GM12878 (cell line): ENCODE results near the gene PTPN18. TPM values are rescaled to one million over a fixed set of nuclear protein-coding genes. Genes with fewer than 3 reads are reported as not detected.

Source experiments
- ATAC-seq: fragments of 200-7000 bp; cut with Tn5 transposase; 3 replicates; pipeline ENCODE4 v1.9.1; 2020; ENCODE audit warnings: mild to moderate bottlenecking, moderate library complexity
- BruUV-seq: library from RNA; stranded (reverse); fragments of 400-500 nt; replicated peaks from 2 replicates; lab custom pipeline; 2021; lab: Mats Ljungman, UMichigan
- CTCF ChIA-PET: fragments of 300-600 bp; sonication (Branson Sonifier 250); formaldehyde crosslinking; extraction: SDS; loops from one replicate; lab custom pipeline; 2021; ENCODE audit warnings: inconsistent platforms; lab: Yijun Ruan, JAX
- POLR2A ChIA-PET: fragments of 350-600 bp; formaldehyde crosslinking; extraction: SDS; loops from one replicate; lab custom pipeline; 2021; ENCODE audit warnings: inconsistent platforms; lab: Charles Lee
- RAD21 ChIA-PET: fragments of 300-600 bp; sonication (Branson Sonifier 250); formaldehyde crosslinking; loops from one replicate; lab custom pipeline; 2023; ENCODE audit warnings: antibody characterized with exemption; ENCODE audit not compliant: unreplicated experiment; lab: Charles Lee
- SMC1A ChIA-PET: fragments of 300-600 bp; sonication (Branson Sonifier 250); formaldehyde crosslinking; loops from one replicate; lab custom pipeline; 2023; ENCODE audit not compliant: unreplicated experiment, uncharacterized antibody; lab: Charles Lee
- DNase-seq: peaks from one replicate; pipeline ENCODE4 v3.0.0-alpha.2; 2011; ENCODE audit warnings: low read depth, low spot score
- FAIRE-seq: peaks from 3 replicates; lab custom pipeline; 2011; peaks lifted over from hg19 to GRCh38; lab: Jason Lieb, UNC
- H2AFZ ChIP-seq: 2 replicates; pipeline ENCODE4 v1.6.0; 2011; ENCODE audit warnings: low read depth, low read length, control low read depth; ENCODE audit not compliant: control insufficient read depth
- H3K27ac ChIP-seq: 2 replicates; pipeline ENCODE4 v1.5.1; 2011; ENCODE audit warnings: control low read depth; ENCODE audit not compliant: control insufficient read depth, insufficient read depth
- H3K27me3 ChIP-seq, 2 experiments: replicated peaks in 1 of 2; 2 replicates each; pipeline versions ENCODE4 v1.6.0 to v1.6.1; 2011; ENCODE audit warnings: low read length in 1 of 2; ENCODE audit not compliant: control insufficient read depth in 2 of 2, insufficient read depth in 2 of 2
- H3K36me3 ChIP-seq, 2 experiments: 2 replicates each; pipeline ENCODE4 v1.5.1; 2011; ENCODE audit warnings: low read length in 1 of 2; ENCODE audit not compliant: control insufficient read depth in 2 of 2, insufficient read depth in 2 of 2
- H3K4me1 ChIP-seq: 2 replicates; pipeline ENCODE4 v1.6.1; 2011; ENCODE audit warnings: mild to moderate bottlenecking, low read length, moderate library complexity, mixed read lengths; ENCODE audit not compliant: control insufficient read depth, insufficient read depth
- H3K4me2 ChIP-seq: 2 replicates; pipeline ENCODE4 v1.6.0; 2011; ENCODE audit warnings: control low read depth; ENCODE audit not compliant: control insufficient read depth, insufficient read depth
- H3K4me3 ChIP-seq: fragments of 200-600 bp; sonication (generic); 2 replicates; pipeline ENCODE4 v1.5.1; 2016
- H3K79me2 ChIP-seq: 2 replicates; pipeline ENCODE4 v1.6.0; 2011; ENCODE audit warnings: low read length; ENCODE audit not compliant: control insufficient read depth, insufficient read depth
- H3K9ac ChIP-seq: 2 replicates; pipeline ENCODE4 v1.8.0; 2011; ENCODE audit warnings: low read length, control low read depth, mixed read lengths; ENCODE audit not compliant: control insufficient read depth, insufficient read depth
- H3K9me3 ChIP-seq: replicated peaks from 3 replicates; pipeline ENCODE4 v1.5.1; 2011; ENCODE audit warnings: mild to moderate bottlenecking, low read length; ENCODE audit not compliant: control insufficient read depth, insufficient read depth
- H4K20me1 ChIP-seq: 2 replicates; pipeline ENCODE4 v1.6.0; 2011; ENCODE audit not compliant: control insufficient read depth, insufficient read depth
- CHD2 ChIP-seq: IDR thresholded peaks from 2 replicates; pipeline ENCODE4 v1.6.1; 2011; ENCODE audit warnings: low read depth, low read length, improper control_type of control experiment, borderline replicate concordance
- CREB1 ChIP-seq: IDR thresholded peaks from 2 replicates; pipeline ENCODE4 v1.6.1; 2012; ENCODE audit warnings: low read depth, mild to moderate bottlenecking, inconsistent platforms
- EP300 ChIP-seq, 2 experiments: fragments of 150-350 bp in 1 of 2; IDR thresholded peaks; 2 replicates each; pipeline ENCODE4 v1.6.1; 2011 to 2012; ENCODE audit warnings: low read depth in 2 of 2, low read length in 2 of 2, borderline replicate concordance in 1 of 2, improper control_type of control experiment in 1 of 2, inconsistent platforms in 1 of 2; ENCODE audit not compliant: control insufficient read depth in 1 of 2
- PAX5 ChIP-seq: IDR thresholded peaks from 2 replicates; pipeline ENCODE4 v1.6.1; 2011; ENCODE audit warnings: low read depth, low read length, borderline replicate concordance
- PRDM15 ChIP-seq: fragments of 450-650 bp; formaldehyde crosslinking; IDR thresholded peaks from 2 replicates; pipeline ENCODE4 v1.4.0; 2020; ENCODE audit warnings: mild to moderate bottlenecking, moderate library complexity
- RAD21 ChIP-seq: IDR thresholded peaks from 2 replicates; pipeline ENCODE4 v1.6.1; 2011; ENCODE audit warnings: mild to moderate bottlenecking, low read depth, low read length, moderate library complexity; ENCODE audit not compliant: insufficient read depth
- RCOR1 ChIP-seq: conservative IDR thresholded peaks from 2 replicates; pipeline ENCODE4 v1.6.1; 2012; ENCODE audit warnings: low read depth, low read length, improper control_type of control experiment
- SIX5 ChIP-seq: IDR thresholded peaks from 2 replicates; pipeline ENCODE4 v1.6.1; 2011; ENCODE audit warnings: mild to moderate bottlenecking, low read depth, low read length, moderate library complexity; ENCODE audit not compliant: severe bottlenecking
- ZNF622 ChIP-seq: fragments of 450-650 bp; IDR thresholded peaks from 2 replicates; pipeline ENCODE4 v1.6.1; 2017; ENCODE audit warnings: mild to moderate bottlenecking, inconsistent platforms
- WGBS: methylation state at CpG from one replicate; pipeline ENCODE4 v1.1.6; 2016; ENCODE audit warnings: low lambda C conversion rate; ENCODE audit not compliant: insufficient replicate concordance, insufficient coverage; ENCODE audit errors: missing lambda C conversion rate; 5-methylcytosine and 5-hydroxymethylcytosine counted together
- in situ Hi-C: fragments of 300-500 bp; cut with MboI; formaldehyde crosslinking; loops from 9 replicates; pipeline ENCODE4 v1.14.3; 2018; ENCODE audit warnings: mixed read lengths
- intact Hi-C: fragments of 100-400 bp; cut with micrococcal nuclease; formaldehyde crosslinking; loops from one replicate; pipeline ENCODE4 v1.14.2; 2022; ENCODE audit not compliant: unreplicated experiment
- polyA plus RNA-seq, 11 experiments: library from polyadenylated mRNA; depleted of rRNA in 4 of 11; unstranded in 6 of 11; stranded (reverse) in 5 of 11; fragments of >200 nt; fragmentation: Nextera tagmentation in 4 of 11; fragmentation: Illumina TruSeq in 1 of 11; extraction: Ambion mirVana in 4 of 11; extraction: Trizol in 1 of 11; gene quantifications; 1 replicate in 1 of 11; 2 replicates in 10 of 11; pipeline versions ENCODE4 v1.2.1 to v1.2.3, GENCODE V29; 2011 to 2016; ENCODE audit warnings: inconsistent platforms in 2 of 11, missing spikeins in 2 of 11, low read depth in 1 of 11
- total RNA-seq, 4 experiments: library from RNA; depleted of rRNA in 3 of 4; stranded (reverse); fragments of >200 nt in 3 of 4; fragmentation: Illumina TruSeq in 1 of 4; extraction: Trizol in 1 of 4; gene quantifications; 2 replicates each; pipeline versions ENCODE4 v1.2.1 to v1.2.3, GENCODE V29; 2013 to 2021
- TF ChIP-seq, protein P1 (sequence below): IDR thresholded peaks from 2 replicates; pipeline ENCODE4 v1.6.1; 2012; ENCODE audit warnings: mild to moderate bottlenecking, low read depth, low read length

The PTPN18 gene
- total and polyA plus RNA-seq, 10 of the 15 experiments (the other 5 are each of a cell fraction or from before 2014, with no cell fraction given): 14.8 to 89.9 (median 43.4) TPM

DNA sequence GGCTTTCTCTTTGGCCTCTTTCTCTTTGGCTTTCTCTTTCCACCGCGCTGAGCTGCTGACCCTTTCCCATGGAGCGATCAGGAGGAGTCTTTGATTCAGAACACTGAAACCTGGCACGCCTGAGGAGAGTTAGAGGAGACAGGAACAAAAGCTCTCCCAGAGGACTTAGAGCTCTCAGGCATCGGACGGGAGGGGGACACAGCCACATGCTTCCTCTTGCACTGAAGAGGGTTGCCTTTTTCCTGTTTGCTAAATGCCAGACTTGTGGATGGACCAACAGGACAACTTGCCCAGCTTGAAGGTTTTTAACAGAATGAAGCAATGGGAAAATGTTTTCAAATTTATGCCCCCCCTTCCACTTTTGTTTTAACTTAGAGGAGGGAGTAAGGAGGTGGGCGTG, 3.6 kb upstream of the PTPN18 start (continued):
- TF ChIP-seq, protein P1, sequence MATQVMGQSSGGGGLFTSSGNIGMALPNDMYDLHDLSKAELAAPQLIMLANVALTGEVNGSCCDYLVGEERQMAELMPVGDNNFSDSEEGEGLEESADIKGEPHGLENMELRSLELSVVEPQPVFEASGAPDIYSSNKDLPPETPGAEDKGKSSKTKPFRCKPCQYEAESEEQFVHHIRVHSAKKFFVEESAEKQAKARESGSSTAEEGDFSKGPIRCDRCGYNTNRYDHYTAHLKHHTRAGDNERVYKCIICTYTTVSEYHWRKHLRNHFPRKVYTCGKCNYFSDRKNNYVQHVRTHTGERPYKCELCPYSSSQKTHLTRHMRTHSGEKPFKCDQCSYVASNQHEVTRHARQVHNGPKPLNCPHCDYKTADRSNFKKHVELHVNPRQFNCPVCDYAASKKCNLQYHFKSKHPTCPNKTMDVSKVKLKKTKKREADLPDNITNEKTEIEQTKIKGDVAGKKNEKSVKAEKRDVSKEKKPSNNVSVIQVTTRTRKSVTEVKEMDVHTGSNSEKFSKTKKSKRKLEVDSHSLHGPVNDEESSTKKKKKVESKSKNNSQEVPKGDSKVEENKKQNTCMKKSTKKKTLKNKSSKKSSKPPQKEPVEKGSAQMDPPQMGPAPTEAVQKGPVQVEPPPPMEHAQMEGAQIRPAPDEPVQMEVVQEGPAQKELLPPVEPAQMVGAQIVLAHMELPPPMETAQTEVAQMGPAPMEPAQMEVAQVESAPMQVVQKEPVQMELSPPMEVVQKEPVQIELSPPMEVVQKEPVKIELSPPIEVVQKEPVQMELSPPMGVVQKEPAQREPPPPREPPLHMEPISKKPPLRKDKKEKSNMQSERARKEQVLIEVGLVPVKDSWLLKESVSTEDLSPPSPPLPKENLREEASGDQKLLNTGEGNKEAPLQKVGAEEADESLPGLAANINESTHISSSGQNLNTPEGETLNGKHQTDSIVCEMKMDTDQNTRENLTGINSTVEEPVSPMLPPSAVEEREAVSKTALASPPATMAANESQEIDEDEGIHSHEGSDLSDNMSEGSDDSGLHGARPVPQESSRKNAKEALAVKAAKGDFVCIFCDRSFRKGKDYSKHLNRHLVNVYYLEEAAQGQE: no peak
- TF ChIP-seq PAX5: no peak

DNA sequence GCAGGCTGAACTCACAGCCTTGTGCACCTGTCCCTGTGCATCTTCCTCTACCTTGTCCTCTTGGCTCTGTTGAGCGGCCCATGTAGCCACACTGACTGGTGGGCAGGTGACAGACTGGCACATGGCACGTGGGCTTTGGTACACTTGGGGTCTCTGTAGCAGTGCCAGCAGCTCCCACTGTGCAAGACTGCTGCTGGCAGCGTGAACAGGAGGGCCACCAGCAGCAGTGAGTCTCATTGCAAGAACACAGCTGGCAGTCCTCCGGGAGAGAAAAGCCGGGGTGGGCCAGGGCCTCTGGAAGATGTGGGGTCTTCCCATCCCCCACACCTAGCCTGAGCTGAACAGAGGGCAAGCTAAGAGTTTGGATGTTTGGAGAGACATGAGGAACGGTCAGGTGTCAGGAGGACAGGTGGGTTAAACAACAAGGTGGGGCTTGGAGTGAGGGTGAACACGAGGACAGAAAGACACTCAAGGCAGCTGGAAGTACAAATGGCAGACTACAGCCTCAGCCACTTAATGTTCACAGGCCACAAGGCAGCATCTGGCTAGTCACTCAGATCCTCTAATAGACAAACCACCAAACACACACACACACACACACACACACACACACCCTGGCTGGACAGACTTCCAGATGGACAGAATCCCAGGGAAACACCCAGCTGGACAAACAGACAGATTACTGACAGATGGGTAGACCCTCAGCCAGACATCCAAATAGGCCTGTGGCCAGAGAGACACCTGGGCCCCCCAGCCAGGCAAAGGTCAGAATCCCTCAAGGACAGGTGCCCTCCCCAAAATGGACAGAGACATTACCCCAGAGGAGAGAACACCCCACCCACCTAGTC, 2.3 kb upstream of the PTPN18 start:
- ChIA-PET SMC1A (interaction anchor here (0.9 to 1.2 kb wide), 2 partner anchors 12 to 20 kb away, joined by 3 to 5 read pairs; a partner anchor contains a TSS), CTCF (interaction anchor here (0.8 to 2.2 kb wide), 3 partner anchors 11 to 74 kb away, joined by 4 to 12 read pairs (median 5); partner anchors contain the start of gene IMP4), RAD21 (interaction anchor here (3.1 kb wide), 1 partner anchor 11 kb away, joined by 14 read pairs; the partner anchor contains the start of gene IMP4), POLR2A (interaction anchor here (0.8 to 1.2 kb wide), 4 partner anchors 11 to 37 kb away, joined by 3 to 7 read pairs (median 3); partner anchors contain the start of gene IMP4)
- ATAC-seq (no peak), FAIRE-seq (no peak), DNase-seq (no peak)
- H2AFZ ChIP-seq: no peak overlapping the region
- H3K9me3 ChIP-seq: no peaks in the 10 kb centered on the region
- H3K27ac ChIP-seq: no peak overlapping the region
- 81% methylated on average over 7 of the region's 7 CpGs for WGBS
- no peaks in the 10 kb centered on the region for H3K79me2 ChIP-seq
- no peak overlapping the region for H3K4me2 ChIP-seq
- no peak overlapping the region for H3K9ac ChIP-seq
- no peak overlapping the region for H3K4me3 ChIP-seq
- BruUV-seq: no TSS peak
- intact Hi-C loops: loop anchor here (2.0 kb wide), 1 partner anchor 17 kb away; no protein-coding TSS in a partner anchor
- no peaks in the 10 kb centered on the region for H4K20me1 ChIP-seq
- H3K4me1 ChIP-seq: peaks cover 18% of the 10 kb centered on the region
- in situ Hi-C loops: no loop called here
- no peaks in the 10 kb centered on the region for H3K27me3 ChIP-seq
- no peaks in the 10 kb centered on the region; a peak in 1 of 4 replicates for H3K36me3 ChIP-seq
- TF ChIP-seq CHD2: no peak
- no peak for TF ChIP-seq RCOR1
- TF ChIP-seq CREB1: no peak
- TF ChIP-seq PRDM15 (CRISPR knock-in tag): no peak
- TF ChIP-seq RAD21: no peak
- TF ChIP-seq EP300 (IDR thresholded peaks at IDR 0.05; ENCODE audit: borderline replicate concordance in 1 of 2, control insufficient read depth in 1 of 2, low read depth in 2 of 2, low read length in 2 of 2): no peak
- no peak for TF ChIP-seq SIX5
- no peak for TF ChIP-seq ZNF622
